ENCODE data around the gene PEX3.
"Not testable (repeated sequence)": the region's sequence is repeated elsewhere in the genome, so short reads cannot be mapped to it uniquely, and the experiment has no call there.

PEX3 gene

GRCh38 chr6:143505537-143505936 is 54.9 kb downstream of the PEX3 start:
- TF ChIP-seq, protein P1, sequence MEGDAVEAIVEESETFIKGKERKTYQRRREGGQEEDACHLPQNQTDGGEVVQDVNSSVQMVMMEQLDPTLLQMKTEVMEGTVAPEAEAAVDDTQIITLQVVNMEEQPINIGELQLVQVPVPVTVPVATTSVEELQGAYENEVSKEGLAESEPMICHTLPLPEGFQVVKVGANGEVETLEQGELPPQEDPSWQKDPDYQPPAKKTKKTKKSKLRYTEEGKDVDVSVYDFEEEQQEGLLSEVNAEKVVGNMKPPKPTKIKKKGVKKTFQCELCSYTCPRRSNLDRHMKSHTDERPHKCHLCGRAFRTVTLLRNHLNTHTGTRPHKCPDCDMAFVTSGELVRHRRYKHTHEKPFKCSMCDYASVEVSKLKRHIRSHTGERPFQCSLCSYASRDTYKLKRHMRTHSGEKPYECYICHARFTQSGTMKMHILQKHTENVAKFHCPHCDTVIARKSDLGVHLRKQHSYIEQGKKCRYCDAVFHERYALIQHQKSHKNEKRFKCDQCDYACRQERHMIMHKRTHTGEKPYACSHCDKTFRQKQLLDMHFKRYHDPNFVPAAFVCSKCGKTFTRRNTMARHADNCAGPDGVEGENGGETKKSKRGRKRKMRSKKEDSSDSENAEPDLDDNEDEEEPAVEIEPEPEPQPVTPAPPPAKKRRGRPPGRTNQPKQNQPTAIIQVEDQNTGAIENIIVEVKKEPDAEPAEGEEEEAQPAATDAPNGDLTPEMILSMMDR (IDR thresholded peaks at IDR 0.05; ENCODE audit: insufficient read depth, low read length, poor library complexity, severe bottlenecking): no peak
- Histone ChIP-seq H3K4me3 (replicated peaks; ENCODE audit: low read depth, low read length) (no peak overlapping the region), H3K27me3 (replicated peaks; ENCODE audit: control insufficient read depth, insufficient read depth, low read length) (no peaks in the 10 kb centered on the region), H3K36me3 (ENCODE audit: control insufficient read depth, insufficient read depth, low read length) (no peaks in the 10 kb centered on the region; the same call in 1 of the 2 replicates)
- no peak for DNase-seq (ENCODE audit: extremely low read depth, insufficient read length)

DNA sequence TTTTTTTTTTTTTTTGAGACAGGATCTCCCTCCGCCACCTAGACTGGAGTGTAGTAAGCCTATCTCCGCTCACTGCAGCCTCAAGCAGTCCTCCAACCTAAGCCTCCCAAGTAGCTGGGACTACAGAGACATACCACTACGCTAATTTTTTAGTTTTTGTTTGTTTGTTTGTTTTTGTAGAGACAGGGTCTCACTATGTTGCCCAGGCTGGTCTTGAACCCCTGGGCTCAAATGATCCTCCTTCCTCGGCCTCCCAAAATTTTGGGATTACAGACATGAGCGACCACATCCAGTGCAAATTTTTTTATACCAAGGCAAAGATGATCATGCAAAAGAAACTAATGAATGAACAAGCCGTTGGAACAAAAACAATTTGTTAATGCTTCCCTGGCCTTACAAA is 55.6 kb downstream of the PEX3 start:
- Histone ChIP-seq H3K27me3 (replicated peaks; ENCODE audit: control insufficient read depth, insufficient read depth, low read length) (no peaks in the 10 kb centered on the region), H3K4me3 (replicated peaks; ENCODE audit: low read depth, low read length) (no peak overlapping the region), H3K36me3 (ENCODE audit: control insufficient read depth, insufficient read depth, low read length) (no peaks in the 10 kb centered on the region; the same call in 1 of the 2 replicates)
- DNase-seq (ENCODE audit: extremely low read depth, insufficient read length): no peak
- TF ChIP-seq, protein P1 (IDR thresholded peaks at IDR 0.05; ENCODE audit: insufficient read depth, low read length, poor library complexity, severe bottlenecking): no peak

- Histone ChIP-seq H3K27me3 (replicated peaks; ENCODE audit: control insufficient read depth, insufficient read depth, low read length) (no peaks in the 10 kb centered on the region), H3K4me3 (replicated peaks; ENCODE audit: low read depth, low read length) (no peak overlapping the region), H3K36me3 (ENCODE audit: control insufficient read depth, insufficient read depth, low read length) (no peaks in the 10 kb centered on the region; the same call in 1 of the 2 replicates)
- no peak for DNase-seq (ENCODE audit: extremely low read depth, insufficient read length)
- TF ChIP-seq, protein P1 (IDR thresholded peaks at IDR 0.05; ENCODE audit: insufficient read depth, low read length, poor library complexity, severe bottlenecking): no peak
Measured at GRCh38 chr6:143506620-143507019, 56.0 kb downstream of the PEX3 start.

GRCh38 chr6:143507358-143508145 is 56.9 kb downstream of the PEX3 start:
- peak; percentile 13 for DNase-seq (ENCODE audit: extremely low read depth, insufficient read length)
- no peaks in the 10 kb centered on the region; the same call in 1 of the 2 replicates for H3K36me3 ChIP-seq (ENCODE audit: control insufficient read depth, insufficient read depth, low read length)
- H3K27me3 ChIP-seq (replicated peaks; ENCODE audit: control insufficient read depth, insufficient read depth, low read length): no peaks in the 10 kb centered on the region
- TF ChIP-seq, protein P1 (IDR thresholded peaks at IDR 0.05; ENCODE audit: insufficient read depth, low read length, poor library complexity, severe bottlenecking): no peak
- H3K4me3 ChIP-seq (replicated peaks; ENCODE audit: low read depth, low read length): no peak overlapping the region

GRCh38 chr6:143510326-143510725 is 59.7 kb downstream of the PEX3 start:
- H3K36me3 ChIP-seq (ENCODE audit: control insufficient read depth, insufficient read depth, low read length); H3K27me3 ChIP-seq (replicated peaks; ENCODE audit: control insufficient read depth, insufficient read depth, low read length); DNase-seq (ENCODE audit: extremely low read depth, insufficient read length): not testable (repeated sequence)
- peak overlapping the region; percentile 79 for H3K4me3 ChIP-seq (replicated peaks; ENCODE audit: low read depth, low read length)

DNA sequence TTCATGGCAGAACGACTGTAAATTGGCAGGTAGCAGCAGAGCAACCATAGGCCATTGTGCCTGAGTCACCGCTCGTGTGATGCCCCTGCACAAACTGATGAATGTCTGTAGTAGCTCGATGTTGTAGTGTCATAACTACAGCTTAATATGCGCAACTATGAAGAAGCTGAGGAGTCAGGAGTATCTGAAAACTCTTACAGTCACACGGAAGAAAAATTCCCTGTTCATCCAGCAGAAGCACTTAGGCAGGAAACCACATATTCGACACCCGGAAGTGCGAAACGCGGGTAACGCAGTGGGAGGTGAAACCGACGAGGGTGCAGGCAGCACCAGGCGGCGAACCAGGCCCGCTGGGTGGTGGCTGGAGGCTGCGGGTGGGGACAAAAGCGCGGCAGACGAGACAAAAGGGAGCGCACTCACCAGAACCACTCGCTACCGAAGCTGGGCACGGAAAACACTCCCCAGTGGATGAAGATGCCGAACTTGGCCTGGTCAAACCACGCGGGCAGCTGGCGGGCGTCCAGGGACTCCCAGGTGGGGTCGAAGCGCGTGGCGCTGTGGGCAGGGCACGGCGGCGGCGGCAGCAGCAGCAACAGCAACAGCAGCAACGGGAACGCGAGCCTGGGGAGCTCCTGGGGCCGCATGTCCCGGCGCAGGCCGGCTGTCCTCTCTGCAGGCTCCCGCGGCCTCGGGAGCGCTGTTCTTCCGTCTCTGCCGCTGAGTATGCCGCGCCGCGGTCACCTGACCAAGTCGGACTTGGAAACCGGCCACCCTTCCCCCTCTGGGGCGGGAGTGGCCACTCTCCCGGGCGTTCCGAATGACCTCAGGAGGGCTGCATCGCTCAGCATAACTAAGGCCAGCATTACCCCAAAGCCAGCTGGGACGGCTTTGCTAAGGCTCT is 60.6 kb downstream of the PEX3 start, which contains the start of gene FUCA2:
Gene FUCA2 (minus strand): TSS at position 730 of the 901 bp plus-strand sequence. CDS start 86 bp downstream, at position 644.
- no peaks in the 10 kb centered on the region for H3K27me3 ChIP-seq (replicated peaks; ENCODE audit: control insufficient read depth, insufficient read depth, low read length)
- peak; percentile 76 for DNase-seq (ENCODE audit: extremely low read depth, insufficient read length)
- TF ChIP-seq, protein P1 (IDR thresholded peaks at IDR 0.05; ENCODE audit: insufficient read depth, low read length, poor library complexity, severe bottlenecking): peak; percentile 3
- peak within 1 kb of the TSS; percentile 79 for H3K4me3 ChIP-seq (replicated peaks; ENCODE audit: low read depth, low read length)
- no peaks in the 10 kb centered on the region; the same call in 1 of the 2 replicates for H3K36me3 ChIP-seq (ENCODE audit: control insufficient read depth, insufficient read depth, low read length)

Data from GM06990 (cell line).